Heart left ventricle (tissue), 16 donors: ENCODE data around the gene SYNE3. TPM values are rescaled to one million over a fixed set of nuclear protein-coding genes. Genes with fewer than 3 reads are reported as not detected.

ENCODE experiments used
- ATAC-seq, 4 donors: fragments of 200-7000 bp; cut with Tn5 transposase; one replicate each; pipeline ENCODE4 v1.9.1; 2020 to 2022; ENCODE audit warnings: moderate library complexity in 4 of 4, mild to moderate bottlenecking in 3 of 4, moderate number of reproducible peaks in 1 of 4
- DNase-seq, 5 donors: peaks; one replicate each; pipeline ENCODE4 v3.0.0-alpha.2; 2020
- H3K27ac ChIP-seq, 12 donors: fragments of 200-600 bp; sonication (generic) in 4 of 12; one replicate each; pipeline versions ENCODE4 v1.5.0 to v1.8.0; 2016 to 2022; ENCODE audit warnings: mild to moderate bottlenecking in 2 of 12
- H3K27me3 ChIP-seq, 9 donors: fragments of 200-600 bp; sonication (generic) in 2 of 9; one replicate each; pipeline versions ENCODE4 v1.5.1 to v1.8.0; 2016 to 2022; ENCODE audit warnings: mild to moderate bottlenecking in 3 of 9
- H3K36me3 ChIP-seq, 9 donors: fragments of 200-600 bp; sonication (generic) in 2 of 9; one replicate each; pipeline versions ENCODE4 v1.5.0 to v1.8.0; 2018 to 2022; ENCODE audit warnings: mild to moderate bottlenecking in 2 of 9
- H3K4me1 ChIP-seq, 12 donors: fragments of 200-600 bp; sonication (generic) in 4 of 12; one replicate each; pipeline versions ENCODE4 v1.5.0 to v1.8.0; 2016 to 2022; ENCODE audit warnings: mild to moderate bottlenecking in 3 of 12
- H3K4me3 ChIP-seq, 12 donors: fragments of 200-600 bp; sonication (generic) in 4 of 12; one replicate each; pipeline versions ENCODE4 v1.5.0 to v1.8.0; 2017 to 2022; ENCODE audit warnings: mild to moderate bottlenecking in 9 of 12, moderate library complexity in 4 of 12
- H3K9me3 ChIP-seq, 12 donors: fragments of 200-600 bp; sonication (generic) in 4 of 12; one replicate each; pipeline versions ENCODE4 v1.5.0 to v1.8.0; 2016 to 2022; ENCODE audit warnings: mild to moderate bottlenecking in 1 of 12
- CTCF ChIP-seq, 12 donors: fragments of 200-600 bp; sonication (generic) in 4 of 12; IDR thresholded peaks; one replicate each; pipeline versions ENCODE4 v1.5.0 to v1.8.0; 2018 to 2022; ENCODE audit warnings: antibody characterized with exemption in 12 of 12, mild to moderate bottlenecking in 5 of 12
- POLR2A ChIP-seq, 2 donors: fragments of 450-650 bp; IDR thresholded peaks; one replicate each; pipeline ENCODE4 v1.6.1; 2017; ENCODE audit warnings: antibody characterized with exemption in 2 of 2, mild to moderate bottlenecking in 2 of 2, moderate library complexity in 2 of 2
- WGBS, 4 donors: extraction: QIAGEN DNeasy Blood & Tissue Kit in 2 of 4; methylation state at CpG; one replicate each; pipeline versions ENCODE4 v1.1.5 to v1.1.7; 2013 to 2018; 5-methylcytosine and 5-hydroxymethylcytosine counted together
- intact Hi-C, 10 donors: fragments of 100-400 bp; cut with DNase I; formaldehyde crosslinking; loops; one replicate each; pipeline versions ENCODE4 v1.11.1 to v1.14.2; 2022
- polyA plus RNA-seq, 2 donors: library from polyadenylated mRNA; stranded (reverse); fragments of 200-250 nt; gene quantifications; one replicate each; pipeline ENCODE4 v1.2.3, GENCODE V29; 2013
- total RNA-seq, 9 donors: library from RNA; depleted of rRNA in 2 of 9; stranded (reverse); fragments of >200 nt in 2 of 9; fragmentation: NEBNext Ultra II Directional in 3 of 9; extraction: Animal tissue kit (Norgen Biotek cat#: 25700) in 3 of 9; gene quantifications; one replicate each; pipeline versions ENCODE4 v1.1.0 to v1.2.4, GENCODE V29; 2016 to 2023
- donor health status: ischemic (EF 13 %, LVEDD 7.1; RV severe dilation, severe dysfunction).
- donor health status: healthy with polysubstance abuse.
- donor health status: DM: no; HTN: yes; CAD: no.
- donor health status: DM: no; HTN: no; CAD: no.
- donor health status: ischemic (EF 25% LVEDD 6.9; RV normal size, moderate dysfunction).
- donor health status: ischemic (EF 25% LVEDD 5.7; RV mildly dilated, moderate dysfunction).
- donor health status: healthy.
- donor health status: DM: yes; HTN: yes; CAD: no.
- donor health status: ischemic (EF 35%, LVEDD 5.7; RV mildly dilated, moderate dysfunction).
- donor health status: nonischemic (EF 11% LVEDD 7.7; RV severe dilation, severe dysfunction).
- donor health status: DM: yes; HTN: yes; CAD: no.
- donor health status: PGD.
- donor health status: ischemic (EF 29% LVEDD 5.4; RV normal size, mild dysfunction).
- donor health status: nonischemic (EF 23%, LVEDD 6.1; RV moderate dilation, normal function).

The SYNE3 gene
- total and polyA plus RNA-seq, 11 donors = 3.1 to 16.9 (median 8.0) TPM

- 15 to 33% (median 25%) methylated on average over 7 to 9 of the region's 9 CpGs for WGBS, 4 donors
- DNase-seq (peak in 3 of 5 donors; percentile 52 to 77 (median 74)), ATAC-seq (peak; percentile 12 to 59 (median 43))
- intact Hi-C loops = loop anchor here in 4 of 10 donors (5.0 kb wide), 3 partner anchors 33 to 48 kb away; no protein-coding TSS in a partner anchor
- Histone ChIP-seq H3K27ac (peak overlapping the region in 11 of 12 donors; percentile 0 to 95 (median 90)), H3K27me3 (no peaks in the 10 kb centered on the region), H3K4me1 (peaks cover 0 to 82% (median 53%) of the 10 kb centered on the region in 12 donors), H3K9me3 (no peaks in the 10 kb centered on the region), H3K36me3 (peaks cover 0 to 5% (median 0%) of the 10 kb centered on the region in 9 donors), H3K4me3 (peak overlapping the region in 10 of 12 donors; percentile 62 to 93 (median 78))
- TF ChIP-seq CTCF (IDR thresholded peaks at IDR 0.05) (no peak), POLR2A (IDR thresholded peaks at IDR 0.05) (no peak)
Observed at GRCh38 chr14:95515080-95515489, 1.4 kb downstream of the SYNE3 start.

GRCh38 chr14:95514131-95515079 is 2.0 kb downstream of the SYNE3 start:
- intact Hi-C loops = loop anchor here in 4 of 10 donors (5.0 kb wide), 3 partner anchors 32 to 47 kb away; no protein-coding TSS in a partner anchor
- ATAC-seq (no peak), DNase-seq (no peak)
- H3K36me3 ChIP-seq = peaks cover 0 to 12% (median 0%) of the 10 kb centered on the region in 9 donors
- no peaks in the 10 kb centered on the region for H3K27me3 ChIP-seq
- TF ChIP-seq POLR2A (IDR thresholded peaks at IDR 0.05) (no peak), CTCF (IDR thresholded peaks at IDR 0.05) (no peak)
- 80 to 87% (median 84%) methylated on average over 17 to 18 of the region's 18 CpGs for WGBS, 4 donors
- H3K27ac ChIP-seq = peak overlapping the region in 10 of 12 donors; percentile 0 to 95 (median 91)
- H3K9me3 ChIP-seq = no peaks in the 10 kb centered on the region
- peak overlapping the region in 8 of 12 donors; percentile 6 to 93 (median 72) for H3K4me3 ChIP-seq
- peaks cover 0 to 75% (median 46%) of the 10 kb centered on the region in 12 donors for H3K4me1 ChIP-seq

GRCh38 chr14:95513291-95513690 is 3.2 kb downstream of the SYNE3 start:
- Histone ChIP-seq H3K27ac (no peak overlapping the region), H3K27me3 (no peaks in the 10 kb centered on the region), H3K4me1 (peaks cover 0 to 73% (median 40%) of the 10 kb centered on the region in 12 donors), H3K9me3 (no peaks in the 10 kb centered on the region), H3K36me3 (peaks cover 0 to 14% (median 0%) of the 10 kb centered on the region in 9 donors), H3K4me3 (no peak overlapping the region)
- no peak for ATAC-seq
- no peak for TF ChIP-seq CTCF (IDR thresholded peaks at IDR 0.05)
- no peak for TF ChIP-seq POLR2A (IDR thresholded peaks at IDR 0.05)
- 54 to 71% (median 67%) methylated on average over 6 of the region's 6 CpGs for WGBS, 4 donors
- intact Hi-C loops = no loop called here
- no peak for DNase-seq

- Histone ChIP-seq H3K27me3 (no peaks in the 10 kb centered on the region), H3K36me3 (peaks cover 0 to 14% (median 0%) of the 10 kb centered on the region in 9 donors), H3K4me3 (no peak overlapping the region), H3K27ac (no peak overlapping the region), H3K4me1 (peaks cover 0 to 73% (median 40%) of the 10 kb centered on the region in 12 donors), H3K9me3 (no peaks in the 10 kb centered on the region)
- TF ChIP-seq POLR2A (IDR thresholded peaks at IDR 0.05) (no peak), CTCF (IDR thresholded peaks at IDR 0.05) (no peak)
- WGBS, 4 donors = 79 to 89% (median 83%) methylated on average over 5 of the region's 5 CpGs
- intact Hi-C loops = no loop called here
- ATAC-seq (no peak), DNase-seq (no peak)
Observed at GRCh38 chr14:95511687-95512086, 4.8 kb downstream of the SYNE3 start.
